ENCODE measurements around the gene CAP1.

- TF ChIP-seq, protein P1, sequence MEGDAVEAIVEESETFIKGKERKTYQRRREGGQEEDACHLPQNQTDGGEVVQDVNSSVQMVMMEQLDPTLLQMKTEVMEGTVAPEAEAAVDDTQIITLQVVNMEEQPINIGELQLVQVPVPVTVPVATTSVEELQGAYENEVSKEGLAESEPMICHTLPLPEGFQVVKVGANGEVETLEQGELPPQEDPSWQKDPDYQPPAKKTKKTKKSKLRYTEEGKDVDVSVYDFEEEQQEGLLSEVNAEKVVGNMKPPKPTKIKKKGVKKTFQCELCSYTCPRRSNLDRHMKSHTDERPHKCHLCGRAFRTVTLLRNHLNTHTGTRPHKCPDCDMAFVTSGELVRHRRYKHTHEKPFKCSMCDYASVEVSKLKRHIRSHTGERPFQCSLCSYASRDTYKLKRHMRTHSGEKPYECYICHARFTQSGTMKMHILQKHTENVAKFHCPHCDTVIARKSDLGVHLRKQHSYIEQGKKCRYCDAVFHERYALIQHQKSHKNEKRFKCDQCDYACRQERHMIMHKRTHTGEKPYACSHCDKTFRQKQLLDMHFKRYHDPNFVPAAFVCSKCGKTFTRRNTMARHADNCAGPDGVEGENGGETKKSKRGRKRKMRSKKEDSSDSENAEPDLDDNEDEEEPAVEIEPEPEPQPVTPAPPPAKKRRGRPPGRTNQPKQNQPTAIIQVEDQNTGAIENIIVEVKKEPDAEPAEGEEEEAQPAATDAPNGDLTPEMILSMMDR (IDR thresholded peaks at IDR 0.05): no peak
- TF ChIP-seq ZFX (IDR thresholded peaks at IDR 0.05; ENCODE audit: borderline replicate concordance): no peak
Observed at GRCh38 chr1:39992888-39993287, 47.6 kb upstream of the CAP1 start.
